ENCODE measurements around the gene TMA7B. TPM values are rescaled to one million over a fixed set of nuclear protein-coding genes. Genes with fewer than 3 reads are reported as not detected.

The TMA7B gene
- total and polyA plus RNA-seq, 10 of the 15 experiments (the other 5 are each of a cell fraction or from before 2014, with no cell fraction given): 0.33 to 2.9 (median 1.8) TPM

- TF ChIP-seq CUX1 (IDR thresholded peaks at IDR 0.05; ENCODE audit: insufficient replicate concordance, low read depth, low read length): no peak
- TF ChIP-seq MAX (IDR thresholded peaks at IDR 0.05; ENCODE audit: low read depth, low read length): no peak
- no peak for TF ChIP-seq ZNF384 (IDR thresholded peaks at IDR 0.05; ENCODE audit: borderline replicate concordance, low read depth, low read length)
- no peak for TF ChIP-seq SMC3 (IDR thresholded peaks at IDR 0.05; ENCODE audit: borderline replicate concordance, low read length)
- no peak for TF ChIP-seq E2F4 (IDR thresholded peaks at IDR 0.05; ENCODE audit: low read depth, low read length)
Observed at GRCh38 chr22:39967103-39967829, 7.1 kb downstream of the TMA7B start (continued).

Data from GM12878 (cell line).